Prostate gland (tissue), 2 donors: ENCODE measurements around the gene C1GALT1. TPM values are rescaled to one million over a fixed set of nuclear protein-coding genes. Genes with fewer than 3 reads are reported as not detected.

Experiments
- DNase-seq: peaks from one replicate; pipeline ENCODE4 v3.0.0-alpha.2; 2019; ENCODE audit warnings: low spot score
- H3K27ac ChIP-seq, 2 donors: fragments of 200-600 bp; sonication (generic); 2 replicates each; pipeline ENCODE4 v1.5.1; 2017 to 2019
- H3K27me3 ChIP-seq: fragments of 200-600 bp; sonication (generic); replicated peaks from 2 replicates; pipeline ENCODE4 v1.5.1; 2019; ENCODE audit not compliant: insufficient read depth
- H3K36me3 ChIP-seq, 2 donors: fragments of 200-600 bp; sonication (generic); 1 replicate in 1 of 2; 2 replicates in 1 of 2; pipeline versions ENCODE4 v1.5.1 to v1.8.1; 2017 to 2019
- H3K4me1 ChIP-seq: fragments of 200-600 bp; sonication (generic); replicated peaks from 2 replicates; pipeline ENCODE4 v1.5.1; 2019
- H3K4me3 ChIP-seq, 2 donors: fragments of 200-600 bp; sonication (generic); 2 replicates each; pipeline ENCODE4 v1.5.1; 2017 to 2019
- H3K9me3 ChIP-seq: fragments of 200-600 bp; sonication (generic); 2 replicates; pipeline ENCODE4 v1.5.1; 2017
- POLR2A ChIP-seq: fragments of 450-650 bp; IDR thresholded peaks from one replicate; pipeline ENCODE4 v1.6.1; 2016; ENCODE audit warnings: antibody characterized with exemption, mild to moderate bottlenecking
- POLR2AphosphoS5 ChIP-seq: sonication (generic); formaldehyde crosslinking; IDR thresholded peaks from one replicate; pipeline ENCODE4 v1.6.1; 2017; ENCODE audit warnings: antibody characterized with exemption
- WGBS: methylation state at CpG from one replicate; pipeline ENCODE4 v1.1.5; 2018; 5-methylcytosine and 5-hydroxymethylcytosine counted together
- intact Hi-C: fragments of 100-400 bp; cut with DNase I; formaldehyde crosslinking; loops from one replicate; pipeline ENCODE4 v1.14.2; 2022
- total RNA-seq, 2 donors: library from RNA; depleted of rRNA; stranded (reverse); fragments of >200 nt; gene quantifications; one replicate each; pipeline ENCODE4 v1.1.0, GENCODE V29; 2016
- TF ChIP-seq, protein P1 (sequence below), 4 experiments: fragments of 200-600 bp in 2 of 4; fragments of 450-650 bp in 2 of 4; sonication (generic) in 2 of 4; IDR thresholded peaks; 1 replicate in 3 of 4; 2 replicates in 1 of 4; pipeline ENCODE4 v1.5.1; 2016 to 2019; ENCODE audit warnings: antibody characterized with exemption in 4 of 4, mild to moderate bottlenecking in 2 of 4, moderate library complexity in 2 of 4

C1GALT1 gene
- total RNA-seq, 2 donors from 2014 or later = 16.1 to 16.8 TPM

DNA sequence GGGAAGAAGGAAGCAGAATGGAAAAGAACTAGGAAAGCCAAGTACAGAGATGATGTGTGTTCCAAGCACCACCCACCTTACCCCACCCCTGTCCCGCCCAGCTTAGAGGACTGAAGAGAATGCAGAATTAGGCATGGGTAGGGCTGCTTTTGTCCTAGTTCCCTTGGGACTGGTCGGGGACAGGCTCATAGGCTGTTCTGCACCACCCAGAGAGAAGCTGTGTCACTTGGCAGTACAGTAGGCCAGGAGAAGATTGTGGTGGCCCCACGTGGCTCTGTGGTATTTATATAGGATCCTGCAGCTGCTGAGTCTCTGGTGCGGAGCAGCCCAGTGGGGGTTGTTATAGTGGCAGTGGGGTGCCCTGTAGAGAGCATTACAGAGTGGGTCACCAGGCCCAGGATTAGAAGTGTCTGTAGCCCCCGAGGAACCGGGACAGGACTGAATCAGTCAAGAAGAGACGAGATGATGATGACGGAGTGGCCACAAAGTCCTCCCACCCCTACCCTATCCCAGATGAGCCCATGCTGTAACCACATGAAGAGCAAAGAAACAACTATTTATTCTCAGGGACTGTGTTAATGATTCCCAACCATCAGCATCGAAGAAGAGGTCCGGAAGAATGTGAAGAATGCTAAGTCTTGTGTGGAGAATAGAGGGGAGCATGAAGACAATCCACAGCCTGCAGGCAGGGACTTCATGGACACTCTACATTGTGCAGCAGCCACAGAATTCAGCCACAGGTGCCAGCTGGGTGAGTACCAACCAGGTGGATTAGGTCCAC, 88.9 kb downstream of the C1GALT1 start:
- intact Hi-C loops = no loop called here
- no peaks in the 10 kb centered on the region for H3K36me3 ChIP-seq
- H3K4me1 ChIP-seq = no peaks in the 10 kb centered on the region
- H3K4me3 ChIP-seq = no peak overlapping the region
- DNase-seq = no peak
- H3K9me3 ChIP-seq = no peaks in the 10 kb centered on the region
- WGBS = 86% methylated on average over 10 of the region's 10 CpGs
- TF ChIP-seq POLR2A (no peak), POLR2AphosphoS5 (no peak)
- TF ChIP-seq, protein P1, sequence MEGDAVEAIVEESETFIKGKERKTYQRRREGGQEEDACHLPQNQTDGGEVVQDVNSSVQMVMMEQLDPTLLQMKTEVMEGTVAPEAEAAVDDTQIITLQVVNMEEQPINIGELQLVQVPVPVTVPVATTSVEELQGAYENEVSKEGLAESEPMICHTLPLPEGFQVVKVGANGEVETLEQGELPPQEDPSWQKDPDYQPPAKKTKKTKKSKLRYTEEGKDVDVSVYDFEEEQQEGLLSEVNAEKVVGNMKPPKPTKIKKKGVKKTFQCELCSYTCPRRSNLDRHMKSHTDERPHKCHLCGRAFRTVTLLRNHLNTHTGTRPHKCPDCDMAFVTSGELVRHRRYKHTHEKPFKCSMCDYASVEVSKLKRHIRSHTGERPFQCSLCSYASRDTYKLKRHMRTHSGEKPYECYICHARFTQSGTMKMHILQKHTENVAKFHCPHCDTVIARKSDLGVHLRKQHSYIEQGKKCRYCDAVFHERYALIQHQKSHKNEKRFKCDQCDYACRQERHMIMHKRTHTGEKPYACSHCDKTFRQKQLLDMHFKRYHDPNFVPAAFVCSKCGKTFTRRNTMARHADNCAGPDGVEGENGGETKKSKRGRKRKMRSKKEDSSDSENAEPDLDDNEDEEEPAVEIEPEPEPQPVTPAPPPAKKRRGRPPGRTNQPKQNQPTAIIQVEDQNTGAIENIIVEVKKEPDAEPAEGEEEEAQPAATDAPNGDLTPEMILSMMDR (IDR thresholded peaks at IDR 0.05) = no peak
- no peaks in the 10 kb centered on the region for H3K27me3 ChIP-seq
- H3K27ac ChIP-seq = no peak overlapping the region

GRCh38 chr7:7272294-7272693, 90.0 kb downstream of the C1GALT1 start:
- Histone ChIP-seq H3K4me1 (no peaks in the 10 kb centered on the region), H3K9me3 (no peaks in the 10 kb centered on the region), H3K36me3 (no peaks in the 10 kb centered on the region), H3K27me3 (no peaks in the 10 kb centered on the region), H3K4me3 (no peak overlapping the region), H3K27ac (no peak overlapping the region)
- intact Hi-C loops = no loop called here
- 98% methylated on average over 1 of the region's 1 CpG for WGBS
- no peak for DNase-seq
- TF ChIP-seq POLR2AphosphoS5 (no peak), POLR2A (no peak)
- TF ChIP-seq, protein P1 (IDR thresholded peaks at IDR 0.05) = no peak

DNA sequence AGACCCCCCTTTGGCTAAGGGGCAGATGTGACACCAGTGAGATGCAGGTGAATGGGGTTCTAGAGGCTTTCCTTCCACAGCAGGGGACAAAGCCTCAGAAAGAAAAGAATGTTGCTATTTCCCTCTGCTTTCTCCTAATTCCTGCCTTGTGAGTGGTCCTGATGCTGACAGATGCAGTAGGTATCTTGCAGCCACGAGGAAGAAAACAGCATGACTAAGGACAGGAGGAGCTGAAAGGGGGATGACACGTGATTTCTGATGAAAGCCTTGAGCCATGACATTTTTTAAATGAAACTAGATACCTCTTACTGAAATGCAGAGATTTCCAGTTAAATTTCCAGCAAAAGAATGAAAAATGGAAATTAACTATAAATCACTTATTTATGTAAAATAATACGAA, 92.4 kb downstream of the C1GALT1 start:
- H3K36me3 ChIP-seq = no peaks in the 10 kb centered on the region
- DNase-seq = no peak
- intact Hi-C loops = no loop called here
- H3K9me3 ChIP-seq = no peaks in the 10 kb centered on the region
- TF ChIP-seq, protein P1 (IDR thresholded peaks at IDR 0.05) = no peak
- no peak for TF ChIP-seq POLR2A
- TF ChIP-seq POLR2AphosphoS5 = no peak
- H3K27me3 ChIP-seq = no peaks in the 10 kb centered on the region
- 80% methylated on average over 3 of the region's 3 CpGs for WGBS
- no peak overlapping the region for H3K27ac ChIP-seq
- no peak overlapping the region for H3K4me3 ChIP-seq
- H3K4me1 ChIP-seq = no peaks in the 10 kb centered on the region

DNA sequence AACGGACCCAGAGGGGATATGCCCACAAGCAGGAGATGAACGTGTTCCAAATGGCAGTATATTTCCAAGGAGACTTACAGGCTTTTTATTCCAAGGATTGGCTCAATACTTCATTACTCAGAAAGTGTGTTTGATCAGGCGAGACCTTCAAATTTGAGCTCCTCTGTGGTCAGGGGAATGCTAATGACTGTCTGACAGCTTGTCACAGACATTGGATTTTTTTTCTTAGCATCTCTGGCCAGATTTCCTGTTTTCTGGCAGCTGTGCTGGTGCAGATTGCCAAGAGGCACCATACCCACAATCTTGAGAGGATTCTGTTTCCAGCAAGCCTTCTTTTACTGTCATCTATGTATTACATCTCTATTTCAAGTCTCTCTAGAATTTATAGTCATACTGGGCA, 93.8 kb downstream of the C1GALT1 start:
- Histone ChIP-seq H3K9me3 (no peaks in the 10 kb centered on the region), H3K27ac (no peak overlapping the region), H3K27me3 (no peaks in the 10 kb centered on the region), H3K4me1 (no peaks in the 10 kb centered on the region), H3K36me3 (no peaks in the 10 kb centered on the region), H3K4me3 (no peak overlapping the region)
- TF ChIP-seq, protein P1 (IDR thresholded peaks at IDR 0.05) = no peak
- TF ChIP-seq POLR2AphosphoS5 (no peak), POLR2A (no peak)
- DNase-seq = no peak
- intact Hi-C loops = no loop called here
- 27% methylated on average over 3 of the region's 3 CpGs for WGBS

- no peak for DNase-seq
- no peak overlapping the region for H3K4me3 ChIP-seq
- WGBS = 82% methylated on average over 5 of the region's 5 CpGs
- no peaks in the 10 kb centered on the region for H3K9me3 ChIP-seq
- no peaks in the 10 kb centered on the region for H3K27me3 ChIP-seq
- no peak overlapping the region for H3K27ac ChIP-seq
- no peaks in the 10 kb centered on the region for H3K36me3 ChIP-seq
- H3K4me1 ChIP-seq = no peaks in the 10 kb centered on the region
- TF ChIP-seq POLR2AphosphoS5 (no peak), POLR2A (no peak)
- TF ChIP-seq, protein P1 (IDR thresholded peaks at IDR 0.05) = no peak
- intact Hi-C loops = no loop called here
Observed at GRCh38 chr7:7290429-7291122, 108.2 kb downstream of the C1GALT1 start.
